GM12865 (cell line): ENCODE results near the gene MKNK1.

Experiments used
- DNase-seq: peaks from one replicate; pipeline ENCODE4 v3.0.0; 2010; ENCODE audit warnings: low read depth
- H3K4me3 ChIP-seq: 2 replicates; pipeline ENCODE4 v1.5.1; 2011; ENCODE audit warnings: mild to moderate bottlenecking, low read depth, low read length, control low read depth
- CTCF ChIP-seq: IDR thresholded peaks from 2 replicates; pipeline ENCODE4 v1.5.1; 2011; ENCODE audit warnings: low read length, control low read depth, low read depth, inconsistent platforms; ENCODE audit not compliant: insufficient read depth; ENCODE audit errors: missing control alignments

Gene MKNK1

GRCh38 chr1:46554597-46555381 lies 49.3 kb downstream of the MKNK1 start:
- DNase-seq = no peak
- H3K4me3 ChIP-seq = no peak overlapping the region
- TF ChIP-seq CTCF = no peak

GRCh38 chr1:46554236-46554596 lies 49.9 kb downstream of the MKNK1 start:
- no peak for DNase-seq
- H3K4me3 ChIP-seq = no peak overlapping the region
- no peak for TF ChIP-seq CTCF

GRCh38 chr1:46553506-46553905 lies 50.6 kb downstream of the MKNK1 start:
- TF ChIP-seq CTCF = no peak
- H3K4me3 ChIP-seq = no peak overlapping the region
- no peak for DNase-seq

GRCh38 chr1:46552357-46553237 lies 51.5 kb downstream of the MKNK1 start:
- H3K4me3 ChIP-seq = no peak overlapping the region
- no peak for DNase-seq
- TF ChIP-seq CTCF = no peak

GRCh38 chr1:46551597-46552095 lies 52.4 kb downstream of the MKNK1 start, which contains the start of gene KNCN:
Gene KNCN (minus strand): TSS chr1:46551647. CDS start chr1:46551215, 432 bp downstream.
- no peak for DNase-seq
- H3K4me3 ChIP-seq = no peak within 1 kb of the TSS
- no peak for TF ChIP-seq CTCF

GRCh38 chr1:46550751-46551231 lies 53.3 kb downstream of the MKNK1 start:
- no peak for DNase-seq
- no peak for TF ChIP-seq CTCF
- no peak overlapping the region for H3K4me3 ChIP-seq
